Left ventricle myocardium inferior (tissue), 1 donor: ENCODE data around the gene RCE1. TPM values are rescaled to one million over a fixed set of nuclear protein-coding genes. Genes with fewer than 3 reads are reported as not detected.

Experiments used
- DNase-seq: peaks from one replicate; pipeline ENCODE4 v3.0.0-alpha.2; 2020
- H3K27ac ChIP-seq: fragments of 200-600 bp; replicated peaks from 2 replicates; pipeline ENCODE4 v1.8.0; 2021
- H3K27me3 ChIP-seq: fragments of 200-600 bp; 2 replicates; pipeline ENCODE4 v1.8.0; 2021; ENCODE audit warnings: low read depth
- H3K36me3 ChIP-seq: fragments of 200-600 bp; 2 replicates; pipeline ENCODE4 v1.8.0; 2021
- H3K4me1 ChIP-seq: fragments of 200-600 bp; 2 replicates; pipeline ENCODE4 v1.8.0; 2021
- H3K4me3 ChIP-seq: fragments of 200-600 bp; 2 replicates; pipeline ENCODE4 v1.8.0; 2021; ENCODE audit warnings: mild to moderate bottlenecking, moderate library complexity
- H3K9me3 ChIP-seq: fragments of 200-600 bp; replicated peaks from 2 replicates; pipeline ENCODE4 v1.8.0; 2021
- intact Hi-C: fragments of 100-400 bp; cut with micrococcal nuclease; formaldehyde crosslinking; loops from one replicate; pipeline ENCODE4 v1.11.0; 2022
- total RNA-seq: library from RNA; stranded (reverse); fragmentation: NEBNext Ultra II Directional; extraction: Animal tissue kit (Norgen Biotek cat#: 25700); gene quantifications from one replicate; pipeline ENCODE4 v1.2.1, GENCODE V29; 2021
- TF ChIP-seq, protein P1 (sequence below): fragments of 200-600 bp; IDR thresholded peaks from 2 replicates; pipeline ENCODE4 v1.8.0; 2021; ENCODE audit warnings: antibody characterized with exemption, mild to moderate bottlenecking, borderline replicate concordance
- donor health status: DM: no; HTN: yes; CAD: no; lungs with severe emphysema.

Gene RCE1
- total RNA-seq, 1 donor from 2014 or later: 5.1 TPM

- intact Hi-C loops: no loop called here
- Histone ChIP-seq H3K27ac (no peak overlapping the region), H3K9me3 (no peaks in the 10 kb centered on the region), H3K4me1 (peaks cover 38% of the 10 kb centered on the region), H3K36me3 (peaks cover 24% of the 10 kb centered on the region), H3K4me3 (no peak overlapping the region), H3K27me3 (no peaks in the 10 kb centered on the region)
- TF ChIP-seq, protein P1, sequence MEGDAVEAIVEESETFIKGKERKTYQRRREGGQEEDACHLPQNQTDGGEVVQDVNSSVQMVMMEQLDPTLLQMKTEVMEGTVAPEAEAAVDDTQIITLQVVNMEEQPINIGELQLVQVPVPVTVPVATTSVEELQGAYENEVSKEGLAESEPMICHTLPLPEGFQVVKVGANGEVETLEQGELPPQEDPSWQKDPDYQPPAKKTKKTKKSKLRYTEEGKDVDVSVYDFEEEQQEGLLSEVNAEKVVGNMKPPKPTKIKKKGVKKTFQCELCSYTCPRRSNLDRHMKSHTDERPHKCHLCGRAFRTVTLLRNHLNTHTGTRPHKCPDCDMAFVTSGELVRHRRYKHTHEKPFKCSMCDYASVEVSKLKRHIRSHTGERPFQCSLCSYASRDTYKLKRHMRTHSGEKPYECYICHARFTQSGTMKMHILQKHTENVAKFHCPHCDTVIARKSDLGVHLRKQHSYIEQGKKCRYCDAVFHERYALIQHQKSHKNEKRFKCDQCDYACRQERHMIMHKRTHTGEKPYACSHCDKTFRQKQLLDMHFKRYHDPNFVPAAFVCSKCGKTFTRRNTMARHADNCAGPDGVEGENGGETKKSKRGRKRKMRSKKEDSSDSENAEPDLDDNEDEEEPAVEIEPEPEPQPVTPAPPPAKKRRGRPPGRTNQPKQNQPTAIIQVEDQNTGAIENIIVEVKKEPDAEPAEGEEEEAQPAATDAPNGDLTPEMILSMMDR: no peak
- DNase-seq: no peak
Observed at GRCh38 chr11:66845143-66845875, 2.1 kb downstream of the RCE1 start.

GRCh38 chr11:66845876-66846212 lies 2.6 kb downstream of the RCE1 start:
- DNase-seq: no peak
- intact Hi-C loops: no loop called here

DNA sequence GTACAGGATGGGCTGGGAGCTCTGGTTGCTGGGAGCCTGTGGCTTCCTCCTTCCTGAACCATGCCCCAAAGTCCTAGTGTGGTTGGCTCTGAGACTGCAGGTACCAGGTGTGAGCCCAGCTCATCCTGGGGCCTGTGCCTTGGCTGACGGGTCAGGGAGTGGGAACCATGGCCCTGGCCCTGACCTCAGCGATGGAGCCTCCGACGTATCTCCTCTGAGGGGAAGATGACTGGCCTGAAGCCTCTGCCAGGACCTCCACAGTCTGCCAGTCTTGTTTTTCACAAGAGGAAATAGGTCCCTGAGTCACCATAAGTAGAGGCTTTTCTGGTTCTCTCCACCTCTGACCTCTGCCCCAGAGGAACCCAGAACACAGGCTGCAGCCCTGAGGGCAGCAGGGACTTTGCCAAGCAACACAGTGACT lies 3.4 kb downstream of the RCE1 start:
- H3K4me1 ChIP-seq: peaks cover 31% of the 10 kb centered on the region
- H3K27me3 ChIP-seq: no peaks in the 10 kb centered on the region
- H3K36me3 ChIP-seq: peaks cover 24% of the 10 kb centered on the region
- no peak for DNase-seq
- TF ChIP-seq, protein P1: no peak
- H3K27ac ChIP-seq: no peak overlapping the region
- intact Hi-C loops: no loop called here
- H3K9me3 ChIP-seq: no peaks in the 10 kb centered on the region
- no peak overlapping the region for H3K4me3 ChIP-seq

More at GRCh38 chr11:66845876-66846212, 2.6 kb downstream of the RCE1 start:
- H3K4me1 ChIP-seq: peaks cover 38% of the 10 kb centered on the region
- H3K27me3 ChIP-seq: no peaks in the 10 kb centered on the region
- H3K9me3 ChIP-seq: no peaks in the 10 kb centered on the region
- no peak overlapping the region for H3K27ac ChIP-seq
- TF ChIP-seq, protein P1: no peak
- no peak overlapping the region for H3K4me3 ChIP-seq
- peaks cover 24% of the 10 kb centered on the region for H3K36me3 ChIP-seq

- DNase-seq: no peak
- H3K4me3 ChIP-seq: no peak overlapping the region
- no peaks in the 10 kb centered on the region for H3K9me3 ChIP-seq
- no peaks in the 10 kb centered on the region for H3K27me3 ChIP-seq
- H3K27ac ChIP-seq: no peak overlapping the region
- intact Hi-C loops: no loop called here
- peaks cover 24% of the 10 kb centered on the region for H3K36me3 ChIP-seq
- TF ChIP-seq, protein P1: no peak
- H3K4me1 ChIP-seq: peaks cover 21% of the 10 kb centered on the region
Observed at GRCh38 chr11:66847461-66848232, 4.4 kb downstream of the RCE1 start.

- TF ChIP-seq, protein P1: no peak
- intact Hi-C loops: no loop called here
- DNase-seq: no peak
- peaks cover 11% of the 10 kb centered on the region for H3K4me1 ChIP-seq
- H3K36me3 ChIP-seq: peaks cover 24% of the 10 kb centered on the region
- H3K4me3 ChIP-seq: no peak overlapping the region
- no peaks in the 10 kb centered on the region for H3K27me3 ChIP-seq
- H3K27ac ChIP-seq: no peak overlapping the region
- no peaks in the 10 kb centered on the region for H3K9me3 ChIP-seq
Observed at GRCh38 chr11:66848671-66849500, 5.6 kb downstream of the RCE1 start.
